ENCODE data around the gene GLYATL1.

GLYATL1 gene

GRCh38 chr11:58900479-58901420 lies 38.5 kb upstream of the GLYATL1 start:
- peaks cover 17% of the 10 kb centered on the region for H3K4me1 ChIP-seq (ENCODE audit: insufficient read depth, low read length, poor library complexity, severe bottlenecking)
- H3K9ac ChIP-seq (ENCODE audit: low read depth, low read length, poor library complexity, severe bottlenecking), result no peak overlapping the region
- TF ChIP-seq EZH2phosphoT487 (IDR thresholded peaks at IDR 0.05; ENCODE audit: borderline replicate concordance) (no peak), CTCF (conservative IDR thresholded peaks at IDR 0.05; ENCODE audit: low read length) (peak; percentile 67)
- no peaks in the 10 kb centered on the region for H3K36me3 ChIP-seq (ENCODE audit: insufficient read depth, low read length)
- no peaks in the 10 kb centered on the region for H3K79me2 ChIP-seq (ENCODE audit: insufficient read depth, low read length)
- H3K9me2 ChIP-seq (replicated peaks; ENCODE audit: low read depth, low read length), result no peaks in the 10 kb centered on the region
- H4K20me1 ChIP-seq (ENCODE audit: insufficient read depth, low read length, poor library complexity, severe bottlenecking), result no peaks in the 10 kb centered on the region
- H3F3A ChIP-seq (ENCODE audit: low read depth), result no peaks in the 10 kb centered on the region
- H2AFZ ChIP-seq (ENCODE audit: low read length), result no peak overlapping the region
- H3K4me3 ChIP-seq (ENCODE audit: low read length, poor library complexity, severe bottlenecking), result no peak overlapping the region
- no peaks in the 10 kb centered on the region for H3K27me3 ChIP-seq (ENCODE audit: insufficient read depth, low read length, poor library complexity, severe bottlenecking)
- no peak overlapping the region for H3K4me2 ChIP-seq (ENCODE audit: low read depth, low read length, poor library complexity, severe bottlenecking)
- no peaks in the 10 kb centered on the region for H3K9me3 ChIP-seq (ENCODE audit: insufficient read depth, low read depth, low read length)

- H3K9me3 ChIP-seq (ENCODE audit: insufficient read depth, low read depth, low read length), result no peaks in the 10 kb centered on the region
- H3K79me2 ChIP-seq (ENCODE audit: insufficient read depth, low read length), result no peaks in the 10 kb centered on the region
- no peak overlapping the region for H3K9ac ChIP-seq (ENCODE audit: low read depth, low read length, poor library complexity, severe bottlenecking)
- no peak overlapping the region for H2AFZ ChIP-seq (ENCODE audit: low read length)
- H4K20me1 ChIP-seq (ENCODE audit: insufficient read depth, low read length, poor library complexity, severe bottlenecking), result no peaks in the 10 kb centered on the region
- H3F3A ChIP-seq (ENCODE audit: low read depth), result no peaks in the 10 kb centered on the region
- H3K36me3 ChIP-seq (ENCODE audit: insufficient read depth, low read length), result no peaks in the 10 kb centered on the region
- H3K4me1 ChIP-seq (ENCODE audit: insufficient read depth, low read length, poor library complexity, severe bottlenecking), result peaks cover 11% of the 10 kb centered on the region
- no peak overlapping the region for H3K4me2 ChIP-seq (ENCODE audit: low read depth, low read length, poor library complexity, severe bottlenecking)
- H3K4me3 ChIP-seq (ENCODE audit: low read length, poor library complexity, severe bottlenecking), result no peak overlapping the region
- TF ChIP-seq EZH2phosphoT487 (IDR thresholded peaks at IDR 0.05; ENCODE audit: borderline replicate concordance) (no peak), CTCF (conservative IDR thresholded peaks at IDR 0.05; ENCODE audit: low read length) (no peak)
- H3K27me3 ChIP-seq (ENCODE audit: insufficient read depth, low read length, poor library complexity, severe bottlenecking), result no peaks in the 10 kb centered on the region
- H3K9me2 ChIP-seq (replicated peaks; ENCODE audit: low read depth, low read length), result no peaks in the 10 kb centered on the region
Observed at GRCh38 chr11:58902881-58903280, 36.4 kb upstream of the GLYATL1 start.

- Histone ChIP-seq H3K9me3 (ENCODE audit: insufficient read depth, low read depth, low read length) (no peaks in the 10 kb centered on the region), H3K4me2 (ENCODE audit: low read depth, low read length, poor library complexity, severe bottlenecking) (no peak overlapping the region), H3K79me2 (ENCODE audit: insufficient read depth, low read length) (no peaks in the 10 kb centered on the region), H4K20me1 (ENCODE audit: insufficient read depth, low read length, poor library complexity, severe bottlenecking) (no peaks in the 10 kb centered on the region), H3F3A (ENCODE audit: low read depth) (no peaks in the 10 kb centered on the region), H3K27me3 (ENCODE audit: insufficient read depth, low read length, poor library complexity, severe bottlenecking) (no peaks in the 10 kb centered on the region), H3K4me3 (ENCODE audit: low read length, poor library complexity, severe bottlenecking) (no peak overlapping the region), H3K36me3 (ENCODE audit: insufficient read depth, low read length) (no peaks in the 10 kb centered on the region), H3K9me2 (replicated peaks; ENCODE audit: low read depth, low read length) (no peaks in the 10 kb centered on the region), H3K9ac (ENCODE audit: low read depth, low read length, poor library complexity, severe bottlenecking) (no peak overlapping the region), H2AFZ (ENCODE audit: low read length) (no peak overlapping the region), H3K4me1 (ENCODE audit: insufficient read depth, low read length, poor library complexity, severe bottlenecking) (no peaks in the 10 kb centered on the region)
- TF ChIP-seq EZH2phosphoT487 (IDR thresholded peaks at IDR 0.05; ENCODE audit: borderline replicate concordance), result no peak
- no peak for TF ChIP-seq CTCF (conservative IDR thresholded peaks at IDR 0.05; ENCODE audit: low read length)
Observed at GRCh38 chr11:58905011-58905720, 34.1 kb upstream of the GLYATL1 start.

All from Loucy (cell line).